ENCODE measurements around the gene KSR2.

Gene KSR2

DNA sequence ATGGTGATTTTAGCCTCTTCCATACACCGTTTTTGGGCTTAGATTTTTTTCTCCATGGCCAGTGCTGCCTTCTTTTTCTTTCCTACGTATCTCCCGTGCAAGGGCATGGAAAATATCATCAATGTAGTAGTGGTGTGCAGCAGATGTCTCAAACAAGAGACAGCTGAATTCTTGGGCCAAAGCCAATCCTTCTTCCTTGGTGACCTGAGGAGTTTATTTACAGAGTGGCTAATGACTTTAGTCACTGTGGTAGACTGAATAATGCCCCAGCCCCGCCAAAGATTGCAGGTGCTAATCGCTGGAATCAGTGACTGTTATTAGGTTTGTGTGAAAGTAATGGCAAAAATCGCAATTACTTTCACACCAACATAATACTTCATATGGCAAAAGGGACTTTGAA, 371.8 kb downstream of the KSR2 start:
- DNase-seq, result no peak

DNA sequence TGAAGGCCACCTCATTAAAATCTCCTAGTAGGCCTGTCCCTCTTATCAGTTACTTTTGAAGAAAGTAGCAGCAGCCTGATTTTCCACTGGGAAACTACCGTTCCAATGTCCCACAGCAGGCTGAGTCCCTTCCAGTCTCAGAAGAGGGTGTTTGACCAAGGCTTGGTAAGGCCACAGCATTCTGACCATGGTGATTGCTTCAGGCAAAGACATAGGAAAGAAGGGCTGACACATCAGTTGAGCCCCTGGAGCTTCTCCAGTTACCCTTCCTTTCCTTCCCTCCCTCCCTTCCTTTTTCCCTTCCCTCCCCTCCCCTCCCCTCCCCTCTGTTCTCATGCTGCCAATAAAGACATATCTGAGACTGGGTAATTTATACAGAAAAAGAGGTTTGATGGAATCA, 373.0 kb downstream of the KSR2 start:
- DNase-seq, result no peak

DNA sequence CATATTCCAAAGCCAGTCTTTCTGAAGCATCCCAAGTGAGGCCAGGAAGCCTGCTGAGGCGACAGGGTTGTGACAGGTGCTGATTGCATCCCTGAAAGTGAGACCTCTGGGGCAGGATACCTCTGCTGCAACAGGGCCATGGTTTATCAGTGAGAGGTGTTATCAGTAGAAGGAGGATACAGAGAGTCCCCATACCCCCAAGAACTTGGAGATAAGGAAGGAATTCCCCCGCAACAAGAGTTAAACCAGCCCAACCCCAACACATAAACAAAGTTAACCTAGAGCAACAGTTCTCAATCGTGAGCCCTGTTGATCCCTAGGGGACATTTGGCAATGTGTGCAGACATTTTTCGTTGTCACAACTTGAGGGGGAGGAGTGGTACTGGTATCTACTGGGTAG, 374.3 kb downstream of the KSR2 start:
- no peak for DNase-seq

DNA sequence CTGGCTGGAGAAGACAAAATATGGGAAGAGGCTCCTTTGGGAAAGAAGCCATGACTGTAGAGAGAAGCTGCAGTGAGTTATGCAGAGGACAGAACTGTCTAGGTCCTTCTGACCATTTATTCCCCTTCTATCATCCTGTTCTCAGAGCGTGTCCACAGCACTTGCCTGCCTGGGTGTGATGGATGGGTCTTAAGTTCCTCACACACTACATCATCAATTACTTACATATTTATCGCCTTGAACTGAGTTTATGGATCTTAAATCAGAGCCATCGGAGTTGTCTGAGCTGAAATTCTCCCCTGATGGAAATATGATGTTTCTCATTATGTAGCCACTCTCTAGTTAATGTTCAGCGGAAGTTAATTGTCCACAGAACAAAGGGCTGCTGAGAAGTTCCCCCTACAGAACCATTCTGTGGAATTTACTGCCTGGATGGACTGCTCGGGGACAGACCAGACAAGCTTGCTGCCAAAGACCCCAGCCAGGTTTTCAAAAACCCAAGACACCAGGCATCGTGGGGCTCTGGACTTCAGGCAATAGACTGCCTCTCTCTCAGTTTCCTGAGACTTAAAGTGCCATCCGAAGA, 374.9 kb downstream of the KSR2 start:
- DNase-seq, result no peak

DNA sequence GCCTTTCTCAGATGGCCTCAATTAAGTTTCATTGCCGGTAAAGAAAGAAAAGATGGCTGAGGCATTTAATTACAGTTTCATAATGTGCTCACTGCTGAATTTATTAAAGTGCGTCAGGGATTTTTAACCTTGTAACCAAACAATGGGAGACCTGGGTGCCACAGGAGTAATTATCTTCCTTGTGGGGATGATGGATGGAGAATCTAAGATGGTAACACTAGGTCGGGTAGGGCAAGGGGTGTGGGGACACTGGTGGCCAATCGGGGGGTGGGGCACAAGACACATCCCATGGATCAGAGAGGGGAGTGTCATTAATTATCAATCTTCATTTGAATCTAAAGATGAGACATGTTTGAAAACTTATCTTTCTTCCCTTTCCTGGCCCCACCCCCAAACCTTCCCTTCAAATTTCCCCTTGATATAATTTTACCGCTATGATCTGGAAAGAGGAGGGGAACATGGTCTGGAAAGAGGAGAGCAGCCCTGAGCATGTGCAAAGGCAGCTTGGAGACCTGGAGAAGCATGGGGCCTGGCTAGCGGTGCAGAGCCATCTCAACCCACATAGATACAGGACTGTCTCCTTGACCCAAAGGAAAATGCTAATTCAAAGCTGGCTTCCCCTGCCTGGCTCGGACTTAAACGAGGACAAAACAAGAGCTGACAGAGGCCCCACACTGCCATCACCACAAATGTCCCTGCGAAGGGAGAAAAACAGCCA, 376.0 kb downstream of the KSR2 start:
- no peak for DNase-seq

DNA sequence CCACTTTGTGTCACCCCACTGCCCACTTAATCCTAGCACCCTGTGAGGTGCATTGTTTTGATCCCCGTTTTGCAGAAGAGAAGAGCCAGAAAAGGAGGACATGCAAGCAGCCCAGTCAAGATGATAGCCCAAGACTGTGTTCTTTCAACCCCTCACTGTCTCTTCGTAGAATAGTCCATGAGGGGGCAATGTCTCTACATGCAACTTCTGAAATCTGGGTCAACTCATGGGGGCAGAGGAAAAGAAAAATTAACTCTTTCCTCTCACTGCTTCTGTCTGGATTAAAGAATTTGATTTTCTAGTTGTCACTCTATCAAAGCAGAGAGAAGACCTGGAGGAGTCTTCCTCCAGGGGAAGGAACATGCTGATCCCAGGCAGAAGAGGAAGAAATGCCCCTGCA, 377.8 kb downstream of the KSR2 start:
- no peak for DNase-seq

DNA sequence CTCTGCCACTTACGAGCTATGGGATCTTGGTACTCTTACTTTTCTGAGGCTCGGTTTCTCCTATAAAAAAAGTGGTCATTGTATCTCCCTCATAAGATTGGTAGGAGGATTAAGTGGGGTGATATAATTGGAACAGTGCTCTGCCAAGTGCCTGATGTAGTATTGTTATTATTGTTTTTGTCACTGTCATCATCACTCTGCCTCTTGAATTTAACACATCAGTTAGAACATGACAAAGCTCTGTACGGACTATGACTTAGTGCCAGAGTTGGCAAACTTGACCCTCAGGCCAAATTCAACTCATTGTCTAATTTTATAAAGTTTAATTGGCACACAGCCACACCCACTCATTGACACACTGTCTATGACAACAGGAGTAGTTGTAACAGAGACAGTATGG, 378.4 kb downstream of the KSR2 start:
- no peak for DNase-seq

DNA sequence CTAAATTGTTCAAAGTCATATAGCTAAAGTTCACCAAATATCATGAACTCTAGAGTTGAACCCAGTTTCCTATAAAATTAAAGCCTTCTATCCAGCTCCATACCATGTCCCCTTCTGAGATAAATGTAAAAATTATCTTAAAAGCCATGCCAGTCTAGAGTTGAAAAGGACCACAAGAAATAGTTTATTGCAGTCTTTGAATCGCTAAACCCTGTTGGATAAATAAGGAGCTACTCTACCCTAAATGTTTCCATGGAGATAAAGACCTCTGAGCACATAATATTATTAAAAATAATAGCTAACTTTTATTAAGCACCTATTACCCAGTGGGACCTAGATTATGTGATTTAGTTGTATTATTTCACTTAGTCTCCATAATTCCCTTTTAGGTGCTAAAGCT, 379.8 kb downstream of the KSR2 start:
- DNase-seq, result no peak

DNA sequence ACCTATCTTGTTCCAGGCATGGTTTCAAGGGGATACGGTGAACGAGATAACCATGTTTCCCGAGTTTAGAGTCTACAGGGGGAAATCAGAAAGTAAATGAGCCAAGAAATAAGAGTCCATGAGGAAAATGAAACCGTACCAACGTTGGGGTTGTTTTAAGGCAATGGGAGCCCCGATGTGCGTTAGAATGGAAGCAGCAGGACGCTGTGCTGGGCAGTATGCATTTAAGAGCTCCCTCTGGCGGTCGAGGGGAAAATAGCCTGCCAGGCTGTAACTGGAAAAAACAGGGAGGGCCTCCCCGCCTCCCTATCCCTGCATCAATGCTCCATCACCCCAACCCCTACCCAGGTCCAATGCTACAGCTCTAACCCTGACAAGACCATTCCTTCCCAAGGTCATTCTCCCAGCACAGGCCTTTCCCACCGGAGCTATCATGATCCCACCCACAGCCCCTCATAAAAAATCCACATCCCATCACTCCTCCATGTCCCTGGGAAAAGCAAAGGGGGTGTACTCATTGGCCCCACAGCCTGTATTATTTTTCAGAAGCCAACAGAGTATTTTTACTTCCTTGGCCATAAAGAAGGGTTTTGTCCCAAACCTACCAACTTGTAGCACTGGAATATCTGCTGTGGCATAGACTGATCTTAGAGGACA, 381.0 kb downstream of the KSR2 start:
- DNase-seq, result peak; percentile 16

DNA sequence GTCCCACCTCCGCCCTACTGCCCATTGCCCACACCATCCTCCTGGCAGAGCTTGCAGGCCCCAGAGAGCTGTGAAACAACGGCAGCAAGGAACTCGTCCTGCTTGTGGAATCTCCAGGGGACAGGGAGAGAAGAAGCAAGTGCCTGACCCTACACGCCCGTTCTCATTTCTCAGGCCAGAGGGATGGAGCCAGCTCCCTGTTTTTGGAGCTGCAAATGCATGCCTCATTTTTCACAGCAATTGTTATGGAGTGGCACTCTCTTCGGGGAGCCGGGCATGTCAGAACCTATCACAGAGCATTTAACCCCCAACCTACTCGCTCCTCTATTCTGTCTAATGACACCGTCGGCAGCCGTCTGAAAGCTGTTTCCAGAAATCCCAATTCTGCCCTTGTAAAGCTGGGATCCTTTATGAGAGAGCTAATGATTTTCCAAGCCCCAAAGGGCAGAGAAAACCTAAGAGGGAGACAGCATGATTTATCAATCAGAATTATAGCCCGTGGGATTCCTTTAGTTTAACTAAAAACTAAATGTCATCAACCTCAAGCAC, 385.0 kb downstream of the KSR2 start:
- no peak for DNase-seq

DNA sequence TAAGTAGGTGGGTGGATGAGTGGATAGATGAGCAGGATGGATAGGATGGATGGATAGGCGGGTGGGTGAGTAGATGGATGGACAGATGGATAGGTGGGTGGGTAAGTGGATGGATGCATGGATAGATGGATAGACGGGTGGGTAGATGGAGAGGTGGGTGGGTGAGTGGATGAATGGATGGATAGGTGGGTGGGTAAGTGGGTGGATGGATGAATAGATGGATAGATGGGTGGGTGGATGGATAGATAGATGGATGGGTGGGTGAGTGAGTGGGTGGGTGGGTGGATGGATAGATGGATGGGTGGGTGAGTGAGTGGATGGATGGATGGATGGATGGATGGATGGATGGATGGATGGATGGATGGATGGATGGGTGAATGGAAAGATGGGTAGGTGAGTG, 385.7 kb downstream of the KSR2 start:
- DNase-seq, result no peak

DNA sequence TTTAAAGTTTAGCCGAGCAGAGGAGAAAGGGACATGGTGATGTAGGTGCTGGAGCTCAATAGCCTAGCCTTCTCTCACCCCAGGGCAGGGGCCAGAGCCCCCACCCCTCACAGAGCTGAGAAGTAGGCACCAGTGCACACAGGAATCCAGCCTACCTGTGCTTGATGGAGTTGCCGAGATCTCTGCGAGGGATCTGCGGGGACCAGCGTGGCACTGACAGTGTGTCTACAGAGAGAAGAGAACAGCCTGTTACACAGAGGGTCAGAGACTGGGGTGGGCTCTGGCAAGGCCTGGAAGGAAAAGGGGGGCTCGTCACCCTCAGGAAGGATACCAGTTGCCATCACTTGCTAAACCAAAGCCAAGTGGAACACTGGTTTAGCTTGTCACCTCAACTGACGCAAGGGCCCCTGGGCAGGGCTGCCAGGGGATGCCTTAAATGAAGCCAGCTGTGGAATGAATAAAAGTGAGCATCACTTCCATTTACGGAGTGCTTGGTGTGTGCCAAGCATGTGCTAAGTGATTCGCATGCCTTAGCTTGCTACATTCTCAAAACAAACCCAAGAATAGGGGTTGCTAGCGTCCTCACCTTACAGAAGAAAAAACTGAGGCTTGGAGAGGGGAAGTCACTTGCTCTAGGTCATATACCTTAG, 386.5 kb downstream of the KSR2 start:
- no peak for DNase-seq

DNA sequence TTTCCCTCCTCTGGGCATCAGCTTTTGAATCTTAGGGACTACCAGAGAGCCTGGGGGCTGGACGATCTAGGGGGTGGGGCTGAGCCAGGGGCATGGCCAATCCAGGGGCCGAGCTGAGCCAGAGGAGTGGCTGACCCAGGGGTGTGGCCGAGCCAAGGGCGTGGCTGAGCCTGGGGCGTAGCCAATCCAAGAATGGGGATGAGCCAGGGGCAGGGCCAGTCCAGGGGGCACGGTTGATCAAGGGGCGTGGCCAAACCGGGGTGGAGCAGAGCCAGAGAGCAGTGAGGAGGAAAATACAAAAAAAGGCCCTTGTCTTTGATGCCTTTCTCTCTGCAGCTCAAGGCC, 388.1 kb downstream of the KSR2 start:
- DNase-seq, result no peak

DNA sequence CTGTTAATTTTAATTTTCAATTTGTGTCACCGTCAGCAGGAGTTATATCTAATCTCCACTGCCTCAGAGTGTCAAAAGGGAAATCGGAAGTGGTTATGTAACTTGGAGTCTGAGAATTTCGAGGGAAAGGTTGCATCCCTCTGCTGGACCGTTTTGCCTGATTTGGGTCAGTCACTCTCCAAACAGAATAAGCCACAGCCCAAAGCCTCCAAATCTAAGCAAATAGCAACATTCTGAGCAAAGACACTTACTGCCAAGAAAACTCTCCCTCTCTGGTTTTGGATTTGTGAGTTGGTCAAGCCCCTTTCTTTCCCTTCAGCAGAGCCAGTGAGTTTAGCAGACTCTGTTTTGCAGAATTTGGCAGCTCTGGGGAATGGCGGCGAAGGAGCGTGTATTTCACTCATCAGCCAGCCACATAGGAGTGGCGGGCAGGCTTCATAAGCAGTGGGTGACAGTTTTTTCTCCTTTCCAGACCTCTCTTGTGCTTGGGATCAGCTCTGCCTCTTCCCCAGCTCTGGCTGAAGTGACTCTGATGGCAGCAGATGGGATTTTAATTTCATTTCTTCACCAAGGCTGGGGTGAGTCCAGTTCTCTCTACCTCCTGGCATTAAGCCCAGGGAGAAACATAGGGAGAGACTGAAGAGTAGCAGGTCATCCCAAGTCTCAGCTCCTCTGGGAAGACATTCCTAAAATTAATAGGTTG, 388.6 kb downstream of the KSR2 start:
- DNase-seq, result no peak

DNA sequence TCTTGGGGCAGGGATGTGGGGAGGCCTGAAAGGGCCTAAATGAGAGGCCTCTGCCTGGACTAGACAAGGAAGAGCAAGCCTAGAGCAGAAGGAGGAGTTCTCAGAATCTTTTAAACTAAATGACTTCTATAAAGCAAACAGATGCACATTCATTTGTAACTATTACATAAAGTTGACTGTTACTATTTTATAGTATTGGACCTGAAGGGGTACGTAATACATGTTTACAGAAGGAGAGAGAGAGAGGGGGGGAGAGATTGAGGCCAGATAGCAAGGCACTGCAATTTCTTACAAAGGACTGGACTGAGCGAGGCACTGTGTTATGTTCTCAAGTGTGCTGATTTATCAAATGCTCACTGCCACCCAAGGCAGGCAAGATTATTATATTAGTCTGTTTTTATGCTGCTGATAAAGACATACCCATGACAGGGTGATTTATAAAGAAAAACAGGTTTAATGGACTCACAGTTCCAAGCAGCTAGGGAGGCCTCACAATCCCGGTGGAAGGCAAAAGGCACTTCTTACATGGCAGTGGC, 391.6 kb downstream of the KSR2 start:
- DNase-seq, result no peak

DNA sequence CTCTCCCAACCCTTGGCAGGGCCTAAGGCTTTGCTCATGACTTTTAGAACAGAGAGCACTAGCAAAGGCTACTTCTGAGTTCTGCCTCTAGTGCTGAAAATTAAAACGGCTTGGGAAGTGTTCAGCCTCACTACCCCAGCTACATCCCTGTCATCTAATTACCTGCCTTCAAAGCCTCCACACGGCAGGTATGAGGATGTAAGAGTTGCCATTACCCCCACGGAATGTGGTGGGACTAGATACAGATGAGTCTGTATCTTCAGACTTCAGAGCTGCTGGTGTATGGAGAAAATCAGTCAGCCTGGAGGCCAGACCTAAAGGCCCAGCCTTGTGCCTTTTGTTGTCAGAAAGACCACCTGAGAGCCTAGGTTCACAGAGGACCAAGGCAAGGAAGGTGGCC, 392.7 kb downstream of the KSR2 start:
- DNase-seq, result no peak

DNA sequence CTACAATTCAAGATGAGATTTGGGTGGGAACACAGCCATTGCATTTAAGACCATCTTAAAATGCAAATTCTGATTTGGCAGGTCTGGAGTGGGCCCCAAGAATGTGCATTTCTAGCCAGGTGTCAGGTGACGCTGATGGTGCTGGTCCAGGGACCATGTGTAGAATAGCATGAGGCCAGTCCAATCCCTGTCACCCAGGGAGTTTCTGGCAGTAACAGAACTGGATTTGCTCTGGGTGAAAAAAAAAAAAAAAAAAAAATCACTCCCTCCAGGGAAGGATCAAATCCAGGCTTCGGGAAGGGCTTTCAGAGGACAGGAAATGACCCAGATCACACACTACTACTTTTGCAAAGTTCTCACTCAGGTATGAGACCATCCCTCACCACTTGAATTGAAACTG, 394.1 kb downstream of the KSR2 start:
- DNase-seq, result no peak

DNA sequence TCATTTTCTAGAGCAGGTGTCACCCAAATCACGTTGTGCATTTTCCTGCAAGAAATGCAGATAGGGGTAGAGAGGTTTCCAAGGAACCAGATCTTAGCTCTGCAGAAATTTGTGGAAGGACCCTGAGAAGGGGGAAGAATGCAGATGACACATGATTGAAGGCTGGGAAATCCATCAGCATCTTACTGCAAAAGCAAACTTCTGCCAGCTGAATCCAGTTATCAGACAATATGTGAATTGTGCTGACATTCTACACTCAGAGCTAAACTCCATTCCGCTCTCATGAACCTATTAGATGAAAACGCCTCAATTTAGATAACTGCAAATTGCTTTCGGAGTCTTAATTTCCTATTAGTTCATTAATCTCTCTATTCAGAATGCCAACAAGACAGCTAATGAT, 396.0 kb downstream of the KSR2 start:
- DNase-seq, result no peak

DNA sequence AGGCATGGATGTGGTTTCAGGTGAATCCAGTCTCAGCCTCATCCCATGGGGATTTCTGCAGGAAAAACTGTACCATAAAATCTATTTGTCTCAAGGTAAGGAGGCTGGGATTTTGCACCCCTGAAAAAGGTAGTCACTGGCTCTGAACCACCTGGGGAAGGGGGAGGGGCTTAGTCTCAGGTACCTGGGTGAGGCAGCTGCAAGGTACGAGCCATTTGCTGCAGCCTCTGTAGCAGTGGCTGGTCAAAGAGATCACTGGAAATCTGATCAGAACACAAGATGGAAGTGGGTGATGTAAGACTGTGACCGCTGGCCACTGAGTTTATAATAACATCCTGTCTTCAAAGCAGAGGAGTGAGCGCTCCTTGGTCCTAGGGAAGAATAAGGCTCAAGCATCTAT, 397.5 kb downstream of the KSR2 start:
- no peak for DNase-seq

DNA sequence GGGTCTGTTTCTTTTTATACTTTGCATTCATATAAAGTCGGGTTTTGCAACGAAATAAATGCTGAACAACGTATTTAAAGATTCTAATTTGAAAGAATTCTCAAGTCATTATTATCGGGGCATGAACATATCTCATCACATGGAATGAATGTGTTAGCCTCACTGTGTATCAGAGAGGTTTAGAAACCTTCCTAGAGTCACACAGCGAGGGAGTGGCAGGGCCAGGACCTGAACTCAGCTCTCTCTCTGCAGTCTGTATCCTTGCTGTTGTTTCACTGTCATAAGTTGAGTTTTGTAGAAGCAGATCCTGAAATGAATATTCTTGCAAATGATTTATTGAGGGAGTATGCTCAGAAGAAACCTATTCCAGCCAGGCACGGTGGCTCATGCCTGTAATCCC, 398.2 kb downstream of the KSR2 start:
- DNase-seq, result no peak

DNA sequence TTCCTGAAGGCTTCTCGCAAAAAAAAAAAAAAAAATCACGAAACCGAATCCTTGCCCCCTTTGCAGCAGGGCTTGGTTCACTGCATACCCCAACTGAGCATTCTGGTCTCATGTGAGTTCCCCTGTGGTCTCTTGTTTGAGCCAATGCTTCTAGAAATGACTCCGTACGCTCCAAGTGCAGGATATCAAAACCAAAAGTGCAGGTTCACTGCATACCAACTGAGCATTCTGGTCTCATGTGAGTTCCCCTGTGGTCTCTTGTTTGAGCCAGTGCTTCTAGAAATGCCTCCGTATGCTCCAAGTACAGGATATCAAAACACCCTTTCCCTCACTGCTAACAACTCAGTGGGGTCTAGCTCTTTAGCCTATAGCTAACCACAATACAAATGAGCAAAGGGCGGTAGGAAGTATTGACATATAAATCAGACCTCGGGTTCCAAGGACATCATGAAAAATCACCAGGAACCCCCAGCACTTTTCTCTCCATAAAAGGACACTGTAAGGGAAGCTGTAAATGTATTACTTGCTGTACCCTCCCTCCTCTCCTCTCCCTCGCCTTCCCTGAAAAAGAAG, 401.1 kb downstream of the KSR2 start:
- no peak for DNase-seq

DNA sequence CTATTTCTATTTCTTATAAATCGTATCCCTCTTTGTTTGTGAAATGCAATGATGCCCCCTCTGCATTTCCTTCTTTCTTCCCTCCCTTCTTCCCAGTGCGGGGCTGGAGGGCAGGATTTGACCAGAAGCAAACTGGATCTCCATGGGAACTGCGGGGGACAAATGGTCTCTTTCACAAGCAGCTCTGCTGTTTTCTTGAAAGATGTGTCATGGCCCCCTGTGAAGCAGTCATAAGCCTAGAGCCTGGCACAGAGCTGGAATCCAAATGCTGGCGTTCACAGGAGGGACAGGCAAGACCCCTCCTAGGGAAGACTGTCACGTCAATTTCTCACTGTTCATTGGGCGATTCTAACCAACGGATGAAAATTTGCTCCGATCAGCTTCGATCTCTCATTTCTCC, 403.9 kb downstream of the KSR2 start:
- DNase-seq, result no peak

DNA sequence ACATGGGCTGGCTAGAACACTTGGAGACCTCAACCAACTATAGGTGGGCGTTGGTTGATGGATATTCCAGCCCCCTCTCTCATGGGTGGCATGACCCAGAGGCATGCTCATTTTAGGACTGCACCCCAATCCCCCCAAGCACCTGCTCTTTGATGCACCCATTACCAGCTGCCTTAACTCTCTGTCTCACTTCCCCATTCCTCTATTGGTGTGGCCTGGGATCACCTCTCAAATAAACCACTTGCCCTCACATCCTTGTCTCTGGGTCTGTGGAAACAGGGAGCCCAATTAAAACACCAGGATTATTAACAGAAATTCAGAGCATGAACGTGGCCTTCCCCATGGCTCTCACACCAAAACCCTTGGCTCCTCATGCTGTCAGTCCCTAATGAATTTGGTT, 405.1 kb downstream of the KSR2 start:
- DNase-seq, result no peak
